Keratinocyte (primary cell): ENCODE results near the gene MAP3K14. TPM values are rescaled to one million over a fixed set of nuclear protein-coding genes. Genes with fewer than 3 reads are reported as not detected.

Experiments
- DNase-seq: peaks from one replicate; pipeline ENCODE4 v3.0.0-alpha.2; 2011; ENCODE audit warnings: low read depth, missing footprints, low spot score
- FAIRE-seq: peaks from 2 replicates; lab custom pipeline; 2011; peaks lifted over from hg19 to GRCh38; lab: Jason Lieb, UNC
- H2AFZ ChIP-seq: 2 replicates; pipeline ENCODE4 v1.6.0; 2012; ENCODE audit warnings: low read length, control low read depth, inconsistent platforms; ENCODE audit not compliant: control insufficient read depth
- H3K27ac ChIP-seq: 2 replicates; pipeline ENCODE4 v1.5.1; 2011; ENCODE audit warnings: low read length; ENCODE audit not compliant: control insufficient read depth, insufficient read depth
- H3K27me3 ChIP-seq: 3 replicates; pipeline ENCODE4 v1.6.0; 2011; ENCODE audit warnings: low read length; ENCODE audit not compliant: control insufficient read depth, insufficient read depth; ENCODE audit errors: extremely low read depth
- H3K36me3 ChIP-seq, 2 experiments: 2 replicates in 1 of 2; 3 replicates in 1 of 2; pipeline ENCODE4 v1.5.1; 2011; ENCODE audit warnings: low read length in 2 of 2, mild to moderate bottlenecking in 1 of 2; ENCODE audit not compliant: control insufficient read depth in 2 of 2, insufficient read depth in 2 of 2; ENCODE audit errors: extremely low read depth in 1 of 2
- H3K4me1 ChIP-seq: 3 replicates; pipeline ENCODE4 v1.5.1; 2011; ENCODE audit warnings: low read length; ENCODE audit not compliant: control insufficient read depth, insufficient read depth; ENCODE audit errors: extremely low read depth
- H3K4me2 ChIP-seq: 3 replicates; pipeline ENCODE4 v1.6.0; 2011; ENCODE audit warnings: low read depth, low read length; ENCODE audit not compliant: control insufficient read depth, insufficient read depth; ENCODE audit errors: extremely low read depth
- H3K4me3 ChIP-seq, 3 experiments: fragments of 200-600 bp in 1 of 3; sonication (generic) in 1 of 3; 2 replicates in 2 of 3; 3 replicates in 1 of 3; pipeline ENCODE4 v1.5.1; 2011 to 2016; ENCODE audit warnings: low read length in 3 of 3, mild to moderate bottlenecking in 3 of 3, control low read depth in 2 of 3, inconsistent platforms in 1 of 3, low read depth in 1 of 3, mixed read lengths in 1 of 3, mixed run types in 1 of 3, moderate library complexity in 1 of 3; ENCODE audit not compliant: control insufficient read depth in 2 of 3, insufficient read depth in 2 of 3; ENCODE audit errors: extremely low read depth in 1 of 3
- H3K79me2 ChIP-seq: 2 replicates; pipeline ENCODE4 v1.6.0; 2012; ENCODE audit warnings: low read length; ENCODE audit not compliant: control insufficient read depth, insufficient read depth
- H3K9ac ChIP-seq: 3 replicates; pipeline ENCODE4 v1.6.0; 2011; ENCODE audit warnings: low read length; ENCODE audit not compliant: control insufficient read depth, insufficient read depth; ENCODE audit errors: extremely low read depth
- H3K9me1 ChIP-seq: 3 replicates; pipeline ENCODE4 v1.6.0; 2011; ENCODE audit warnings: low read length; ENCODE audit not compliant: control insufficient read depth, insufficient read depth; ENCODE audit errors: extremely low read depth
- H3K9me3 ChIP-seq: 2 replicates; pipeline ENCODE4 v1.5.1; 2012; ENCODE audit warnings: low read depth, low read length; ENCODE audit not compliant: control insufficient read depth
- H4K20me1 ChIP-seq: 3 replicates; pipeline ENCODE4 v1.6.0; 2011; ENCODE audit warnings: low read length; ENCODE audit not compliant: control insufficient read depth, insufficient read depth; ENCODE audit errors: extremely low read depth
- EZH2 ChIP-seq: IDR thresholded peaks from one replicate; pipeline ENCODE4 v1.6.1; 2012; ENCODE audit warnings: inconsistent platforms, mild to moderate bottlenecking, low read length, moderate library complexity
- dilution Hi-C: fragments of 300-500 bp; cut with MboI; formaldehyde crosslinking; loops from one replicate; pipeline ENCODE4 v1.7.0; 2020; ENCODE audit warnings: low sequenced_read_pairs; ENCODE audit not compliant: extremely low pct_ligation_motif_present
- polyA plus RNA-seq, 5 experiments: library from polyadenylated mRNA; depleted of rRNA in 3 of 5; stranded (reverse) in 3 of 5; stranded (forward) in 1 of 5; unstranded in 1 of 5; fragments of >200 nt; gene quantifications; 1 replicate in 1 of 5; 2 replicates in 3 of 5; 3 replicates in 1 of 5; pipeline versions ENCODE4 v1.2.1 to v1.2.3, GENCODE V29; 2011 to 2012; ENCODE audit warnings: missing spikeins in 2 of 5, low read depth in 1 of 5, low replicate concordance in 1 of 5
- TF ChIP-seq, protein P1 (sequence below), 3 experiments: IDR thresholded peaks in 1 of 3; conservative IDR thresholded peaks in 1 of 3; optimal IDR thresholded peaks in 1 of 3; 2 replicates in 2 of 3; 3 replicates in 1 of 3; pipeline versions ENCODE3 to v1.5.1; 2011; ENCODE audit warnings: low read length in 3 of 3, mild to moderate bottlenecking in 3 of 3, moderate library complexity in 2 of 3, control low read depth in 1 of 3, inconsistent platforms in 1 of 3; ENCODE audit not compliant: insufficient read depth in 2 of 3; ENCODE audit errors: extremely low read depth in 1 of 3

MAP3K14 gene
- polyA plus RNA-seq, 1 donor (not counting 4 experiments of a cell fraction or from before 2014, with no cell fraction given) = 6.5 TPM

DNA sequence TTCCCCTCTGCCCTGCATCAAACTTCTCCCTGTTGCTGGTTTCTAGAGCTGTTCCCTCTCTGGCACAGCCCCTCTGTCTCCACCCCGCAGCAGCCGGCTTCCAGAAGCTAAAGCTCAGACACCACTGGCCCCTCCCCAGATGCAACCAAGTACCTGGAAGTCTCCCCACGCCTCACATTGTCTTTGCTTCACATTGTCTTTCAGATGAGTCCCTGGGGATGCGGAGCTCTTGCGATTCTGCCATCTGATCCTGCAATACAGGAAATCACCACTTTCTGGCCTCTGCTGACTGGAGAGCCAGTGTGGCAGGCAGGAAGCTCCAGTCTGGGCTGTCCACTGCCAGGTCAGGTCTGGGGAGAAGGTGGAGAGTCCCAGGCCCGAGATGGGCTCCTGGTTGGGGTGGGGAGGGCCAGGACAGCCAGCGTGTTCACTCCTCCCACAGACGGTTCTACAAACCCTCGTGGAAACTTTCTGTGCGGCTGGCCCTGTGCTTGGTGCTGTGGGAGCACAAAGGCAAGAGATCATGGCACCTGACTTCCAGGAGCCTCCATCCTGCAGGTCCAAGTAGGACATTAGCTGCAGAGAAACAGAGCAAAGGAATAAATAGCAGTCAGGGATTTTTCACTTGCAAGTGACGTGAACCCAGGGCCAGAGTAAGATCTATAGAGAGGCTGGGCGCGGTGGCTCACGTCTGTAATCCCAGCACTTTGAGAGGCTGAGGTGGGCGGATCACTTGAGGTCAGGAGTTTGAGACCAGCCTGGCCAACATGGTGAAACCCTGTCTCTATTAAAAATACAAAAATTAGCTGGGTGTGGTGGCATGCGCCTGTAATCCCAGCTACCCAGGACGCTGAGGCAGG lies 47.9 kb upstream of the MAP3K14 start:
- no peak overlapping the region for H3K4me2 ChIP-seq
- dilution Hi-C loops = no loop called here
- no peaks in the 10 kb centered on the region for H3K79me2 ChIP-seq
- no peaks in the 10 kb centered on the region for H3K4me1 ChIP-seq
- H3K4me3 ChIP-seq = no peak overlapping the region
- no peak overlapping the region for H3K9ac ChIP-seq
- H3K27ac ChIP-seq = no peak overlapping the region
- no peaks in the 10 kb centered on the region for H3K36me3 ChIP-seq
- H4K20me1 ChIP-seq = no peaks in the 10 kb centered on the region
- H3K27me3 ChIP-seq = no peaks in the 10 kb centered on the region
- no peak overlapping the region for H2AFZ ChIP-seq
- no peaks in the 10 kb centered on the region for H3K9me1 ChIP-seq
- FAIRE-seq (no peak), DNase-seq (no peak)
- TF ChIP-seq, protein P1, sequence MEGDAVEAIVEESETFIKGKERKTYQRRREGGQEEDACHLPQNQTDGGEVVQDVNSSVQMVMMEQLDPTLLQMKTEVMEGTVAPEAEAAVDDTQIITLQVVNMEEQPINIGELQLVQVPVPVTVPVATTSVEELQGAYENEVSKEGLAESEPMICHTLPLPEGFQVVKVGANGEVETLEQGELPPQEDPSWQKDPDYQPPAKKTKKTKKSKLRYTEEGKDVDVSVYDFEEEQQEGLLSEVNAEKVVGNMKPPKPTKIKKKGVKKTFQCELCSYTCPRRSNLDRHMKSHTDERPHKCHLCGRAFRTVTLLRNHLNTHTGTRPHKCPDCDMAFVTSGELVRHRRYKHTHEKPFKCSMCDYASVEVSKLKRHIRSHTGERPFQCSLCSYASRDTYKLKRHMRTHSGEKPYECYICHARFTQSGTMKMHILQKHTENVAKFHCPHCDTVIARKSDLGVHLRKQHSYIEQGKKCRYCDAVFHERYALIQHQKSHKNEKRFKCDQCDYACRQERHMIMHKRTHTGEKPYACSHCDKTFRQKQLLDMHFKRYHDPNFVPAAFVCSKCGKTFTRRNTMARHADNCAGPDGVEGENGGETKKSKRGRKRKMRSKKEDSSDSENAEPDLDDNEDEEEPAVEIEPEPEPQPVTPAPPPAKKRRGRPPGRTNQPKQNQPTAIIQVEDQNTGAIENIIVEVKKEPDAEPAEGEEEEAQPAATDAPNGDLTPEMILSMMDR (optimal IDR thresholded peaks at IDR 0.05 in 1 of 3, IDR thresholded peaks at IDR 0.05 in 1 of 3, conservative IDR thresholded peaks at IDR 0.05 in 1 of 3; ENCODE audit: extremely low read depth in 1 of 3, insufficient read depth in 2 of 3, low read length in 3 of 3) = no peak
- TF ChIP-seq EZH2 = no peak
- H3K9me3 ChIP-seq = no peaks in the 10 kb centered on the region

DNA sequence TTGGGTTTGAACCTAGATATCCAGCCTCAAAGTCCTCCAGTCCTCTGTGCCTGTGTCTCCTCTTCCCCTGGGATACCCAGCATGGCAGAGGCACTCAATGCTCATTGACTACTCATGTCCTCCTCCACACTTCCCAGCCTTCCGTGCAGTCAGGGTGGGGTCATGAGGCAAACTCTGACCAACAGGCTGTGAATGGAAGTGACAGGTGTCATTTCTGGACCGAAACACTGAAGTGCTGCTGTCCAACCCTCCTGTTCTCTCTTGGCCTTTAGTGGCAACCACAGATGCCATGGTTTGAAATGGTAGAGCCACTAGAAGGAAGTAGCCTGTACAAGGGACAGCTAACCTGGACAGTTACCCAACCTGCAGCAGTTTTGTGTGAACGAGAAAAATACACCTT lies 46.7 kb upstream of the MAP3K14 start:
- no peak overlapping the region for H3K9ac ChIP-seq
- H3K27ac ChIP-seq = no peak overlapping the region
- H3K36me3 ChIP-seq = no peaks in the 10 kb centered on the region
- FAIRE-seq (no peak), DNase-seq (no peak)
- no peaks in the 10 kb centered on the region for H3K4me1 ChIP-seq
- dilution Hi-C loops = no loop called here
- no peak overlapping the region for H3K4me2 ChIP-seq
- H4K20me1 ChIP-seq = no peaks in the 10 kb centered on the region
- no peaks in the 10 kb centered on the region for H3K9me1 ChIP-seq
- H3K27me3 ChIP-seq = no peaks in the 10 kb centered on the region
- H3K9me3 ChIP-seq = no peaks in the 10 kb centered on the region
- TF ChIP-seq, protein P1 (optimal IDR thresholded peaks at IDR 0.05 in 1 of 3, IDR thresholded peaks at IDR 0.05 in 1 of 3, conservative IDR thresholded peaks at IDR 0.05 in 1 of 3; ENCODE audit: extremely low read depth in 1 of 3, insufficient read depth in 2 of 3, low read length in 3 of 3) = no peak
- no peak for TF ChIP-seq EZH2
- H3K4me3 ChIP-seq = no peak overlapping the region
- H2AFZ ChIP-seq = no peak overlapping the region
- no peaks in the 10 kb centered on the region for H3K79me2 ChIP-seq
